Right renal cortex interstitium (tissue), 3 donors: ENCODE data around the gene EPS8L1. TPM values are rescaled to one million over a fixed set of nuclear protein-coding genes. Genes with fewer than 3 reads are reported as not detected.
"Not testable (repeated sequence)": the region's sequence is repeated elsewhere in the genome, so short reads cannot be mapped to it uniquely, and the experiment has no call there.

Source experiments
- DNase-seq, 3 donors: peaks; one replicate each; pipeline ENCODE4 v3.0.0-alpha.2; 2013; ENCODE audit warnings: low read depth in 3 of 3, low spot score in 2 of 3
- polyA plus RNA-seq, 3 donors: library from polyadenylated mRNA; unstranded; fragments of 120-200 nt; gene quantifications; one replicate each; pipeline ENCODE4 v1.2.1, GENCODE V29; 2013; ENCODE audit not compliant: insufficient read length in 3 of 3

Gene EPS8L1
- 10 to 100 TPM; 40.0 to 48.6 (median 47.5) TPM for polyA plus RNA-seq

DNA sequence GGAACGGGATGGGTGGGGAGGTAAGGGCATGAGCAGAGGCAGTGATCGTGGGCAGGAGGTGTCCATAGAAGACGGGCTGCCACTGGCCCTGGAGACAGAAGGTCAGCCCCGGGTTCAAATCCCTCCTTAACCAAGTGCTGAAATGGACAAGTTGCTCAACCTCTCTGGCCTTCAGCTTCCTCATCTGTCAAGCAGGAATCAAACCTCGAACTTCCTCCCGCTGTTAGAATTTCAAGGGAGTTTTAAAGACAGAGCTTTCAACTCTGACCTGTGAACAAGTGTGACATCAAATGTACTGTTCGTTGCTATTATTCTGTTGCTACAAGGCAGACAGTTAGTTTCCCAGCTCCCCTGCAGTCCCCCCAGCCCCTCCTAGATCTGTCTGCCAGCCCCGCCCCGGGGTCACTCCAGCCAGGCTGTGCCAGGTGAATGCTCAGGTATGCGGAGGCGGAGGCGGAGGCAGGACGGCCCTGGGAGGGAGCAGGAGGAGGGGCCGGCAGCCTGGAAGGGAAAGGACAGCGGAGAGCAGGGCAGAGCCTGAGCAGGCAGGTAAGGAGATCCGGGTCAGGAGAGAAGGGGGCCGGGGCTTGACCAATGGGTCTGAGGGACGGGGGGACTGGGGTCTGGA, at the start of gene EPS8L1:
TSS of gene EPS8L1 (plus strand) at position 499 of the 628 bp plus-strand sequence. CDS start 576 bp downstream, outside the sequence.
- no peak for DNase-seq

DNA sequence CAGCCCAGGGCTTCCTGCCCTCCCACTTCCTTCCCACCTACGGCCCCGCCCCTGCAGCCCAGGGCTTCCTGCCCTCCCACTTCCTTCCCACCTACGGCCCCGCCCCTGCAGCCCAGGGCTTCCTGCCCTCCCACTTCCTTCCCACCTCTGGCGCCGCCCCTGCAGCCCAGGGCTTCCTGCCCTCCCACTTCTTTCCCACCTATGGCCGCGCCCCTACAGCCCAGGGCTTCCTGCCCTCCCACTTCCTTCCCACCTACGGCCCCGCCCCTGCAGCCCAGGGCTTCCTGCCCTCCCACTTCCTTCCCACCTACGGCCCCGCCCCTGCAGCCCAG, 48.6 kb upstream of the EPS8L1 start:
- DNase-seq, result not testable (repeated sequence)

DNA sequence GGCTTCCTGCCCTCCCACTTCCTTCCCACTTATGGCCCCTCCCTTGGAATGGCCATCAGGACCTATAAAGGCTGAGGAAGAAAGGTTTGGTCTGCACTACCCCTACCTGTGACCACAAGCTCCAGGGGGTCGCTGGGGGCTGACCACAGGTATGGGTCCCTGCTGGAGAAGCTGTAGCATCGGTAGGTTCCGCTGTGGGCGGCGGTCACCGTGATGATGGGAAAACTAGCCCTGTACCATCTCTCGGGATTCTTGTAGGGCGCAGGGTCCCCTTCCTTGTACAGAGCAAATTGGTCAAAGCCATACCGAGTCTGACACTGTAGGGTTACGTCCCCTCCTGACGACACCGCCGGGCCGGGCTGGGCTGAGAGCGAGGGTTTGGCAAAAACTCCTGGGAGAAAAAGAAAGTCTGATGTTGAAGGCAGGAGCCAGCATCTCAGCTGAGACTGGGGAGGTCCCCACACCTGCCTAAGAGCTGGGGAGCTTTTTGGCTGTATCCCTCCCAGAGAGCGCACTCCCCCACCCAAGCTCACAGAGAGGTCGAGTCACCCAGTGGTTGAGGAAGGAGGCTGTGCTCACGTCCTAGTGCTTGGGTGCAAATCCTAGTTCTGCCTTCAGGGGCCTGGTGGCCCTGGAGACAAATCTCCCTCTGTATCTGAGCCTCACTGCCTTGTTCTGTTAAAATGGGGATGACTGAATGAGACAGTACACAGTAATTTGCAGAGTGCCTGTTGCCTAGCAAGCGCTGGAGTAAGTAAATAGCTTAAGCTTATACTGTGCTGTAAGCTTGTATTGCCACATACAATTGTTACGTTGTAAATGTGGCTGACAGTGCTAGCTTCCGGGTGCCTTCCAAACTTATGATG, 48.0 kb upstream of the EPS8L1 start:
- DNase-seq, result no peak

DNA sequence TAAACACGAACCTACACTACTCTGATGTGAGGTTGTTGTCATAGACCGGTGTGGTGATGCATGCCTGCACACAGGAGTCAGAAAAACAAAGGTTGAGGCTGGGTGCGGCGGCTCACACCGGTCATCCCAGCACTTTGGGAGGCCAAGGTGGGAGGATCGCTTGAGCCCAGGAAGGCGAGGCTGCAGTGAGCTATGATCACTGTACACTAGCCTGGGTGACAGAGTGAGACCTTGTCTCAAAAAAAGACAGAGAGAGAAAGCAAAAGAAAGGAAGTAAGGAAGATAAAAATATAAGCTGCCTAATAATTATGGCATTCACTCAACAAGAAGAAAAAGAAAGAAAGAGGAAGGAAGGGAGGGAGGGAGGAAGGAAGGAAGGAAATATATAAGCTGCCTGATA, 46.9 kb upstream of the EPS8L1 start:
- DNase-seq, result no peak

DNA sequence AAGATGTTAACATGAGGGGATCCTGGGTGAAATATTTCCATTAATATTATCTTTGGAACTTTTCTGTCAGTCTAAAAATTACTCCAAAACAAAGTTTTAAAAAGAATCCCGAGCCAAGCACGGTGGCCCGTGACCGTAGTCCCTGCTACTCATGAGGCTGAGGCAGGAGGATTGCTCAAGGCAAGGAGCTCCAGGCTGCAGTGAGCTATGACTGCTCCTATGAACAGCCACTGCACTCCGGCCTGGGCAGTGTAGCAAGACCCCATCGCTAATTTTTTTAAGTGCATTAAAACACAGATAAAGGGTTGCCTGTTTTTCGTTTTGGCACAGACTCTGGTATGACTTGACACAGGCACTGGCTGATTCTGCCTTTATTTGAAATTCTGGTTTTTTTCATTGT, 44.5 kb upstream of the EPS8L1 start:
- DNase-seq, result no peak

DNA sequence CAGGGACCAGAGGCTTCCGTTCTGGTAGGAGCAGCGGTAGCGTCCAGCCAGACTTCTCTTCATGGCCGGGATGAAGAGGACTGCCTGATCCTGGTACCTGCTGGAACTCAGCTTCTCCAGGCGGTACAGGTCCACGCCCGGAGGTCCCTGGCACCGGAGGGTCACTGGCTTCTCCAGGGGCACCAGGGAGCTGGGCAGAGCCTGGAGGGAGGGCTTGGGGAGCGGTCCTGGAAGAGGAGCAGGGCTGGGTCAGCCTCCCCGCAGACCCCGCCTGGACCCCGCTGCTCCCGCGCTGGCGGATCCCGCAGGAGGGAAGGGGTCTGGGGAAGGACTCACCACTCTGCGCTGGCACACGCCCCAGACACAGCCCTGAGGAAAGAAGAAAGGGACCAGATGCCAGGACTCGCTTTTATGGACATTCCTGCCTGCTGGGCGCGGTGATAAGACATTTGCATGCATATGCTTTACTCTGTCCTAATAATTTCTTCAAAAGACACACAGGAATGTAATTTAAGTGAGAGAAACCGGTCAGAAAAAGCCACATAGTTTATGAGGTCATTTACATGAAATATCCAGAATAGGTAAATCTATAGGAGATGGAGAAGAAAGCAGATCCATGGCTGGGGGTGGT, 43.4 kb upstream of the EPS8L1 start:
- no peak for DNase-seq

DNA sequence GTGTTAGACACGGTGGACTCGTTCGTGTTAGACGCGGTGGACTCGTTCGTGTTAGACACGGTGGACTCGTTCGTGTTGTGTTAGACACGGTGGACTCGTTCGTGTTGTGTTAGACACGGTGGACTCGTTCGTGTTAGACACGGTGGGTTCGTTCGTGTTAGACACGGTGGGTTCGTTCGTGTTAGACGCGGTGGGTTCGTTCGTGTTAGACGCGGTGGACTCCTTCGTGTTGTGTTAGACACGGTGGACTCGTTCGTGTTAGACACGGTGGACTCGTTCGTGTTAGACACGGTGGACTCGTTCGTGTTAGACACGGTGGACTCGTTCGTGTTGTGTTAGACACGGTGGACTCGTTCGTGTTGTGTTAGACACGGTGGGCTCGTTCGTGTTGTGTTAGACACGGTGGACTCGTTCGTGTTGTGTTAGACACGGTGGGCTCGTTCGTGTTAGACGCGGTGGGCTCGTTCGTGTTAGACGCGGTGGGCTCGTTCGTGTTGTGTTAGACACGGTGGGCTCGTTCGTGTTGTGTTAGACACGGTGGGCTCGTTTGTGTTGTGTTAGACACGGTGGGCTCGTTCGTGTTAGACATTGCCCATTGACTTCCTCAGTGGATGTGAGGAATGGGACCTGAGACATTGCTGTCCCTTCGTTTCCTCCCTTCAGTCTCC, 42.6 kb upstream of the EPS8L1 start:
- not testable (repeated sequence) for DNase-seq

DNA sequence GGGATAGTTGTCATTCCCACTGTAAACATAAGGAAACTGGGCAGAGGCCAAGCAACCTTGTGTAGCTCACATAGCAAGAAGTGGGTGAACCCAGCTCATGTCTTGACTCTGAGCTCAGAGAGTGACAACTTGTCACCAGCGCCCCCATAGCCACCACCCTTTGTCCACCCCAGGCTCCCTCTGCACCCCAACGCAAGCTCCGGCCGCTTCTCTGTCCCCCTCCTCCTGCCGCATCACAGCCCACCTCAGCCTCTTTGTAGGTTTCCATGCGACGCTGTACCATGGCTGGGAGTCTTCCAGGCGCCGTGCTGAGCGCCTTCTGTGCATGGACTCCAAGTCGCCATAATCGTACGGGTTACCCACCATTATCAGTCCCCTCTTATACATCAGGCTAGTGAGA, 40.9 kb upstream of the EPS8L1 start:
- no peak for DNase-seq

DNA sequence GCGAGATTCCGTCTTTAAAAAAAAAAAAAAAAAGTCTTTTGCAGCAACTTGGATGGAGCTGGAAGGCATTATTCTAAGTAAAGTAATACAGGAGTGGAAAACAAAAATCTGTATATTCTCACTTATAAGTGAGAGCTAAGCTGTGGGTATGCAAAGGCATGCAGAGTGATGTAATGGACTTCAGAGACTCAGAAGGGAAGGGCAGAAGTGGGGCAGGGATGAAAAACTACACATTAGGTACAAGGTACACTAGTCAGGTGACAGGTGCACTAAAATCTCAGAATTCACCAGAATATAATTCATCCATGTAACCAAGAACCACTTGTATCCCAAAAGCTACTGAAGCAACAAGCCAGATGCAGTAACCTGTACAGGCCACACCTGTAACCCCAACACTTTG, 39.6 kb upstream of the EPS8L1 start:
- DNase-seq, result no peak

DNA sequence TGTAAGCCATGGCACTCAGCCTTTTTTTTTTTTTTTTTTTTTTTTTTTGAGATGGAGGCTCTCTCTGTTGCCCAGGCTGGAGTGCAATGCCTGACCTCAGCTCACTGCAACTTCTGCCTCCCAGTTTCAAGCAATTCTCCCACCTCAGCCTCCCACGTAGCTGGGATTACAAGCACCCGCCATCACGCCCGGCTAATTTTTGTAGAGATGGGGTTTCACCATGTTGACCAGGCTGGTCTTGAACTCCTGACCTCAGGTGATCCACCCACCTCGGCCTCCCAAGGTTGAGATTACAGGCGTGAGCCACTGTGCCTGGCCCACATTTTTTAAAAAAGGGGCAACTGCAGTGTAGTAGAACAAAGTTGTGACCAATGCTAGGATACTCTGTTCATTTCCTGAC, 38.1 kb upstream of the EPS8L1 start:
- DNase-seq, result not testable (repeated sequence)

DNA sequence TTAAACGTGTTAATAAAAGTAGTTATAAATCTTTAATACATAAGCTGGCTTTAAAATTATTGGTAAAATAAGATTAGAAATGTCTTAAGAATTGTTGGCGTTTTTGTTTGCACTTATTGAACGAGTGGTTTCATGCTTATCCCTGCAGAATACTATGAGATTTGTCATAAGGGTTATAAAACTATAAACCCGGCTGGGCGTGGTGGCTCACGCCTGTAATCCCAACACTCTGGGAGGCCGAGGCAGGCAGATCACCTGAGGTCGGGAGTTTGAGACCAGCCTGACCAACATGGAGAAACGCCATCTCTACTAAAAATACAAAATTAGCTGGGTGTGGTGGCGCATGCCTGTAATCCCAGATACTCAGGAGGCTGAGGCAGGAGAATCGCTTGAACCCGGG, 35.0 kb upstream of the EPS8L1 start:
- DNase-seq, result not testable (repeated sequence)

DNA sequence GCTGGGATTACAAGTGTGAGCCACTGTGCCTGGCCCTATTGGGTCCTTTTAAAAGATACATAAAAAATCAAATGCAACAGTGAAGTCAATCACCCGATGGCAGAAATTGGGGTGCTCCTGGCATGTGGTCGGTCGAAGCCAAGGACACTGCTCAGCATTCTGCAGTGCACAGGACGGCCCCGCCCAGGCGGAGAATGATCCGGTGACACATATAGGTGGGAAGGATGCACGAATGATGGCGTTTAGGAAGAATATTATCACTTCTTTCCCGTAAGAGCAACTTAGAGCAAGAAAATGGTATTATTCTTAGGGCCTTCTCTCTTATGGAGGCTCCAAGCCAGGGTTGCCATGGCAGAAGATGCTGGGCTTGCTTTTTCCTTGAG, 34.4 kb upstream of the EPS8L1 start:
- no peak for DNase-seq

DNA sequence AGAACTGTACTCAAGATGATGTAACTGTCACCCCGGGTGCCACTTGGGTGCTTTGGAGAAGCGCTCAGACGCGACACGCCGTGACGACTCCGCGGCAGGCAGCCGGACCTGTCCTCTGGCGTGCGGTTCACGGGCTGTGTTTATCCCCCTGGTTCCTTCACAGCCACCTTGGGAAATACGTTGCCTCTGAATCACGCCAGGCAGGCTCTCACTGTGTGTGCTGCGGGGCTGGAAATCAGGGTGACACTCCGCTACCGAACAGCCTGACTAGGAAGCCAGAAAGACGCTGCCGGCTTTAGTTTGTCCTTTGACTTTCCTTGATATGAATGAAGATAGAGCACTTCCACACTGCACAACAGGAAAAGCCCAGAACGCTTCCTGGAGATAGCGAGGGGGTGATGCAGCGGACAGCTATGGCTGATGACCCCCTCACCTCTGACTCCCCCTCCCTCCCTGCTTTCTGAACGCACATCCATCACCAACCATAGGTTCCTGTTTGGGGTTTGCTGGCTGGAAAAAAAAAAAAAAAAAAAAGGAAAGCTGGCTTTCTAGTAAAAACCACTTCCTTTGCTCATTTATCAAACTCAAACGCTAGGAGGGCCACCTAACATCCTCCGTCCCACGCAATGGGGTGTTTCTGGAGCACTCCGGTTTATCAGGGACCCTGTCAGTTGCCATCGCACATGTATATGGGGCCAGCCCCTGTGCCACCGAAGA, 33.9 kb upstream of the EPS8L1 start:
- no peak for DNase-seq

DNA sequence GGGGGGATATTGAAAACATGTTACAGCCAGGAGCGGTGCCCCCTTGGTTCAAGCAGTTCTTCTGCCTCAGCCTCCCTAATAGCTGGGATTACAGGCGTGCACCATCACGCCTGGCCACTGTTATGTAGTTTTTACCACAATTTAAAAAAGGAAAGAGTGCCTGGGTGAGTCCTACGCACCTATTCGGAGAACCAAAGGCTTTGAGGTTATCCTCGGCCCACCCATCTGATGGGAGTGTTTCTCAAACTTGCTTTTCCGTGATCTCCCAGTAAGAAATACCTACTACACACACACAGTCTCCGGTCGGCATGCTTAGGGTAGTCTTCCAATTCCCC, 33.4 kb upstream of the EPS8L1 start:
- no peak for DNase-seq

DNA sequence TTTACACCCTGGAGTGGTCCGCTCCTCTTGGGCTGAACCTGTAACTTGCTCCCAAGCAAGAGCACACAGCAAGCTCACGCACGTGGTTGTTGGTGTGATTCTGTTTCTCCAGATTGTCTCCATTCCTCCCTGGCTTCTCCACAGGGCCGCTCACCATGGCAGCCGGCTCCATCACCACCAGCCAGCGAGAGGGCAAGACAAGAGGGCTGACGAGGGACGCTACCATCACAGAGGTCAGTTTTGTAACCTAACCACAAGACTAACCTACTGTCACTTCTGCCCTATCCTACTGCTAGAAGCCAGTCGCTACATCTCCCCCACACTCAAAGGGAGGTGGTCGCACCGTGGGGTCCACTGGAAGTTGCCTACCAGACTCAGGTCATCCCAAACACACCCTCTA, 33.0 kb upstream of the EPS8L1 start:
- no peak for DNase-seq

DNA sequence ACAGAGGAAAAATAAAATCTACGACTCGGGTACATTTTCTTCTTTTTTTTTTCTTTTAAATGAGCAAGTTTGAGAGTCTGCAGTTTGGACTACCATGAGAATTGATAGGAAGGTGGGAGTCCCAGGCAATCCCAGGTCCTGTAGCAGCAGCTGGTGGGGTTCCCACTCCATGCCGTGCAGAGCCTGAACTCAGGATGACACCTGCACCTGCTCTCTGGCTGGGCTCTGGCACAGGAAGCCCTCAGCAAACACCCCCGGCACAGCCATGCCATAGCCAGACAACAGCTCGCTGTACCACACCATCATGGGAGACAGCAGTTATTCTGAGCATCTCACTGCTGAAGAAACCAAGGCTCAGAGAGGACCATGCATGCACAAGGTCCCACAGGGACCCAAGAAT, 31.4 kb upstream of the EPS8L1 start:
- DNase-seq, result no peak

DNA sequence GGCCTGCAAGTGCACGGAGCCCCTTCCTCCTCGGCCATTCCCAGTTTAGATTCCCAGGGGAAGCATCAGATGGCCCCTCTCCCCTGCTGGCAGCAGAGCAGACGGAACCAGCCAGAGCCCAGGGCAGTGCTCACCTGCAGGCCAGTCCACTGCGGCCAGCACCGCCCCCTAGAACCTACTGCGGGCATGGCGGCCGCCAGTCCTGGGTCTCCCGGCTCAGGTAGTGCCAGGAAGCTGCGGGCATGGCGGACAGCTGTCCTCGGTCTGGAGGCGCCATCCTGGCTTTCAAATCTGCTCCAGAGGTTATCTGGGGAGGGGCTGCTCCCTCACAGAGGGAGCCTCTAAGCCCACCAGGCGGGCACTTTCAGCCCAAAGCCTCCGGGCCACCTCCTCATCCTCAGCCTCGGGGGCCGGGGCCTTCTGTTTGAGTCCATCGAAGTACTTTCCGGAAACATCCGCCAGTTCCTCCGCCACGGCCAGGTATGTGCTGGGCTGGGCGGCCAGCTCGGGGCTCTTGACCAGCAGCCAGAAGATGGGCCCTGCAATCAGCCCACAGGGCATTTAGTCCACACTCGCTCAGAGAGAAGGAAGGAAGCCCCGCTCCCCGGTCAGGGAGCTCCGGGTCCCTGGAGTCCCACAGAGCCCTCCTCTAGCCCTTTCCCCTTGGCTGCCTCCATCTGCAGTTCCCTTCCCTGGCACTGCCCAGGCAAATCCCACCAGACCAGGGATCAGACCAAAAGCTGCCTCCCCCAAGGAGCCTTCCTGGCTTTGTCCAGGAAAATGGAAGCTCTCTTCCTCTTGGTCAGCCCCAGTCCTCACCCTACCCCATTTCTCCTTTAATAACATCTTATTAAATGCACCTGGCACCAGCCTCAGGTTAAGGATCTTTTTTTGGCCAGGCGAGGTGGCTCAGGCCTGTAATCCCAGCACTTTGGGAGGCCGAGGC, 30.6 kb upstream of the EPS8L1 start:
- DNase-seq, result no peak

DNA sequence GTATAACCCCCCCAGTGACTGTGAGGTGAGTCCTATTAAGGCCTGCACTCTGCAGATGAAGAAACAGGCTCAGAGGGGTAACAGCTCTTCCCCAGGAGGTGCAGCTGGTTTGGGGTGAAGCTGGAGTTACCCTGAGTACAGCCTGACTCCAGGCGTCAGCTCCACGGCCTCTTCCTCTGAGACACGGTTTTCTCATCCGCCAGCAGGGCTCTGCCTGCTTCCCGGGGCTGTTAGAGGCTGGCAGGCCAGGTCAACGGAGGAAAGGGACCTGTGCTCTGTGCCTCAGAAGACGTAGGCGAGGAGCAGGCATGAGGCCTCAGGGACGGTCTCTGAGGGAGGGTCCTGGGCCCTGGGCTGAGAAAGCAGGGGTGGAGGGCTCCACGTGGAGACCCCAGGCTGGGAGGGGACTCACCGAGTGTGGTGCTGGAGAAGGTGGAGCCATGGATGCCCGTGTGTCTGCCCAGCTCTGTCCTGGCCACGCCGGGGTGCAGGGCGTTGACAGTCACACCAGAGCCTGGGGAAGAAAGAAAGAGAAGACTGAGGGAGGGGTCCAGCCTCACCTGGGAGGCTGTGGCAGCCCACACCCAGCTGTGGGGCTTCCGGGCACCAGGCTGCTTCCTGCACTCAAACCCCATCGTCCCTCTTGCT, 28.6 kb upstream of the EPS8L1 start:
- no peak for DNase-seq

DNA sequence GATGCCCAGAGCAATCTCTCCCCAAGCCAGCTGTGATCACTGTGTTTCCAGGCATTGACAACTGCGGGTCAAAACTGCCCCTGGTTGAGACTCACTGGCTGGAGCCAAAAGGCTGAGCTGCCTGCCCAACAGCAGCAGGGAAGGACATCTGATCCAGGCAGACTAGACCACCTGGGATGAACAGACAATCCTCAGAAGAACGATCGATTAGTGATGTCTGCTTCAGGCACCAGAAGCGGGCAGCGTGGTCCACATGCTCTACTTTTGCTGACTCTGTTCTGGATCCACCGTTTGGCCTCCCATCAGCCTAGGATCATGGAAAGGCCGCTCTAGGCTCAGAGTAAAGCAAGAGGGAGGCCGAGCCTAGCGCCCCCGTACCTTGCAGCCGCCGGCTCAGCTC, 27.7 kb upstream of the EPS8L1 start:
- DNase-seq, result no peak
